CD14-positive monocyte (primary cell): Measurements from ENCODE around the gene LAYN. TPM values are rescaled to one million over a fixed set of nuclear protein-coding genes. Genes with fewer than 3 reads are reported as not detected.

Experiments used
- DNase-seq, 3 donors: peaks; one replicate each; pipeline ENCODE4 v3.0.0-alpha.2; 2011 to 2022
- H2AFZ ChIP-seq: 2 replicates; pipeline ENCODE4 v1.6.0; 2012; ENCODE audit warnings: mild to moderate bottlenecking, low read depth, low read length, inconsistent platforms; ENCODE audit not compliant: insufficient read depth, poor library complexity, severe bottlenecking
- H3K27ac ChIP-seq, 2 donors: 1 replicate in 1 of 2; 2 replicates in 1 of 2; pipeline ENCODE4 v1.5.1; 2012 to 2013; ENCODE audit warnings: low read length in 2 of 2, control low read depth in 1 of 2, inconsistent platforms in 1 of 2, low read depth in 1 of 2, mild to moderate bottlenecking in 1 of 2
- H3K27me3 ChIP-seq, 2 donors: one replicate each; pipeline versions ENCODE4 v1.6.0 to v1.6.1; 2011 to 2013; ENCODE audit warnings: low read length in 2 of 2; ENCODE audit not compliant: control insufficient read depth in 2 of 2, insufficient read depth in 2 of 2
- H3K36me3 ChIP-seq, 2 donors: replicated peaks in 1 of 2; 1 replicate in 1 of 2; 2 replicates in 1 of 2; pipeline versions ENCODE4 v1.5.1 to v1.6.1; 2012 to 2013; ENCODE audit warnings: low read length in 2 of 2, control low read depth in 1 of 2, inconsistent platforms in 1 of 2, mild to moderate bottlenecking in 1 of 2; ENCODE audit not compliant: insufficient read depth in 2 of 2, control insufficient read depth in 1 of 2
- H3K4me1 ChIP-seq, 2 donors: 1 replicate in 1 of 2; 2 replicates in 1 of 2; pipeline versions ENCODE4 v1.5.1 to v1.6.1; 2012 to 2013; ENCODE audit warnings: low read length in 2 of 2, control low read depth in 1 of 2, inconsistent platforms in 1 of 2, mild to moderate bottlenecking in 1 of 2, moderate library complexity in 1 of 2; ENCODE audit not compliant: insufficient read depth in 2 of 2, control insufficient read depth in 1 of 2
- H3K4me2 ChIP-seq: replicated peaks from 2 replicates; pipeline ENCODE3; 2012; ENCODE audit warnings: low read length, moderate library complexity, mild to moderate bottlenecking; ENCODE audit not compliant: poor library complexity, severe bottlenecking; ENCODE audit errors: extremely low read depth
- H3K4me3 ChIP-seq, 3 experiments: fragments of 200-600 bp in 1 of 3; sonication (generic) in 1 of 3; replicated peaks in 1 of 3; 1 replicate in 2 of 3; 2 replicates in 1 of 3; pipeline ENCODE4 v1.5.1; 2011 to 2013; ENCODE audit warnings: low read length in 3 of 3, mild to moderate bottlenecking in 3 of 3, control low read depth in 2 of 3, low read depth in 2 of 3, inconsistent platforms in 1 of 3, moderate library complexity in 1 of 3
- H3K79me2 ChIP-seq: 2 replicates; pipeline ENCODE4 v1.6.0; 2012; ENCODE audit warnings: mild to moderate bottlenecking, control low read depth, inconsistent platforms, low read length, moderate library complexity; ENCODE audit not compliant: insufficient read depth
- H3K9ac ChIP-seq: 2 replicates; pipeline ENCODE4 v1.6.0; 2017; ENCODE audit warnings: low read length, mild to moderate bottlenecking; ENCODE audit not compliant: insufficient read depth, poor library complexity, severe bottlenecking
- H3K9me3 ChIP-seq, 2 donors: replicated peaks in 1 of 2; 1 replicate in 1 of 2; 2 replicates in 1 of 2; pipeline versions ENCODE4 v1.5.1 to v1.6.1; 2012 to 2013; ENCODE audit warnings: low read length in 2 of 2, control low read depth in 1 of 2; ENCODE audit not compliant: control insufficient read depth in 1 of 2, insufficient read depth in 1 of 2
- H4K20me1 ChIP-seq: 2 replicates; pipeline ENCODE4 v1.6.0; 2012; ENCODE audit warnings: mild to moderate bottlenecking, low read length, control low read depth, moderate library complexity; ENCODE audit not compliant: insufficient read depth
- H3K27ac Mint-ChIP-seq, 7 donors: one replicate each; pipeline ENCODE4 v1.8.0; 2020; ENCODE audit warnings: mild to moderate bottlenecking in 7 of 7, mixed read lengths in 7 of 7, moderate library complexity in 6 of 7, inconsistent platforms in 2 of 7
- H3K27me3 Mint-ChIP-seq, 3 donors: one replicate each; pipeline ENCODE4 v1.8.0; 2021 to 2022; ENCODE audit warnings: low read depth in 3 of 3, mild to moderate bottlenecking in 3 of 3, mixed read lengths in 3 of 3, moderate library complexity in 3 of 3, inconsistent platforms in 1 of 3
- H3K36me3 Mint-ChIP-seq, 2 donors: one replicate each; pipeline ENCODE4 v1.8.0; 2020; ENCODE audit warnings: mixed read lengths in 2 of 2, inconsistent platforms in 1 of 2, mild to moderate bottlenecking in 1 of 2
- H3K4me1 Mint-ChIP-seq: one replicate; pipeline ENCODE4 v1.8.0; 2020; ENCODE audit warnings: mild to moderate bottlenecking, mixed read lengths
- H3K4me3 Mint-ChIP-seq, 2 donors: one replicate each; pipeline ENCODE4 v1.8.0; 2020; ENCODE audit warnings: mild to moderate bottlenecking in 2 of 2, mixed read lengths in 2 of 2, moderate library complexity in 1 of 2
- H3K9me3 Mint-ChIP-seq, 7 donors: one replicate each; pipeline ENCODE4 v1.8.0; 2020 to 2022; ENCODE audit warnings: mixed read lengths in 7 of 7, mild to moderate bottlenecking in 6 of 7, moderate library complexity in 6 of 7, inconsistent platforms in 2 of 7
- whole genome bisulfite sequencing: methylation state at CpG from one replicate; pipeline ENCODE4 v1.1.5; 2013; ENCODE audit warnings: missing lambda C conversion rate; ENCODE audit not compliant: insufficient coverage; 5-methylcytosine and 5-hydroxymethylcytosine counted together
- intact Hi-C, 2 donors: fragments of 100-400 bp; cut with micrococcal nuclease; formaldehyde crosslinking; loops; one replicate each; pipeline versions ENCODE4 v1.15.0 to v1.15.1; 2023
- polyA plus RNA-seq, 3 donors: library from polyadenylated mRNA; depleted of rRNA in 1 of 3; unstranded in 2 of 3; stranded (reverse) in 1 of 3; fragments of 300-500 nt in 2 of 3; fragments of >200 nt in 1 of 3; fragmentation: Illumina TruSeq in 2 of 3; gene quantifications; 1 replicate in 2 of 3; 2 replicates in 1 of 3; pipeline ENCODE4 v1.2.3, GENCODE V29; 2012 to 2021
- TF ChIP-seq, protein P1 (sequence below): fragments of 200-600 bp; IDR thresholded peaks from one replicate; pipeline ENCODE4 v1.8.0; 2022; ENCODE audit warnings: antibody characterized with exemption, mild to moderate bottlenecking

LAYN gene
- polyA plus RNA-seq, 3 donors, result not detected

DNA sequence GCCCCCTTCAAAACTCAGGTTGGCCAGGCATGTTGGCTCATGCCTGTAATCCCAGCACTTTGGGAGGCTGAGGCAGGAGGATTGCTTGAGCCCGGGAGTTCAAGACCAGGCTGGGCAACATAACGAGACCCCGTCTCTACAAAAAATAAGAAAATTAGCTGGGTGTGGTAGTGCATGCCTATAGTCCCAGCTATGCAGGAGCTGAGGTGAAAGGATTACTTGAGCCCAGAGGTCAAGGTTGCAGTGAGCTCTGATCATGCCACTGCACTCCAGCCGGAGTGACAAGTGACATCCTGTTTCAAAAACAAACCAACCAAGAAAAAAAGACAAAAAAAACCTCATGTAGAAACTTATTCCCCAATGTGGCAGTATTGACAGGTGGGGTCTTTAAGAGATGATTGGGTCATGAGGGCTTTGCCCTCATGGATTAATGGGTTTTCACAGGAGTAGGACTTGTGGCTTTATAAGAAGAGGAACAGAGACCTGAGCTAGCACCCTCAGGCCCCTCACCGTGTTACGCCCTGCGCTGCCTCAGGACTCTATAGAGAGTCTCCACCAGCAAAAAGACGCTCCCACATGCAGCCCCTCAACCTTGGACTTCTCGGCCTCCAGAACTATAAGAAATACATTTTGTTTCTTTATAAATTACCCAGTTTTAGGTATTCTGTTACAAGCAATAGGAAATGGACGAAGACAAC lies 22.3 kb downstream of the LAYN start:
- Histone ChIP-seq H3K4me3 (no peak overlapping the region), H3K27ac (no peak overlapping the region), H2AFZ (peak overlapping the region; percentile 17), H4K20me1 (no peaks in the 10 kb centered on the region), H3K79me2 (no peaks in the 10 kb centered on the region), H3K36me3 (no peaks in the 10 kb centered on the region), H3K4me1 (no peaks in the 10 kb centered on the region), H3K27me3 (no peaks in the 10 kb centered on the region), H3K9ac (no peak overlapping the region), H3K4me2 (no peak overlapping the region), H3K9me3 (no peaks in the 10 kb centered on the region)
- 100% methylated on average over 2 of the region's 10 CpGs for WGBS
- Mint-ChIP-seq H3K27ac (no peak overlapping the region), H3K27me3 (peaks cover 0 to 1% (median 0%) of the 10 kb centered on the region in 3 donors), H3K9me3 (no peaks in the 10 kb centered on the region), H3K4me3 (no peak overlapping the region), H3K36me3 (no peaks in the 10 kb centered on the region), H3K4me1 (peaks cover 3% of the 10 kb centered on the region)
- no peak for DNase-seq
- TF ChIP-seq, protein P1, sequence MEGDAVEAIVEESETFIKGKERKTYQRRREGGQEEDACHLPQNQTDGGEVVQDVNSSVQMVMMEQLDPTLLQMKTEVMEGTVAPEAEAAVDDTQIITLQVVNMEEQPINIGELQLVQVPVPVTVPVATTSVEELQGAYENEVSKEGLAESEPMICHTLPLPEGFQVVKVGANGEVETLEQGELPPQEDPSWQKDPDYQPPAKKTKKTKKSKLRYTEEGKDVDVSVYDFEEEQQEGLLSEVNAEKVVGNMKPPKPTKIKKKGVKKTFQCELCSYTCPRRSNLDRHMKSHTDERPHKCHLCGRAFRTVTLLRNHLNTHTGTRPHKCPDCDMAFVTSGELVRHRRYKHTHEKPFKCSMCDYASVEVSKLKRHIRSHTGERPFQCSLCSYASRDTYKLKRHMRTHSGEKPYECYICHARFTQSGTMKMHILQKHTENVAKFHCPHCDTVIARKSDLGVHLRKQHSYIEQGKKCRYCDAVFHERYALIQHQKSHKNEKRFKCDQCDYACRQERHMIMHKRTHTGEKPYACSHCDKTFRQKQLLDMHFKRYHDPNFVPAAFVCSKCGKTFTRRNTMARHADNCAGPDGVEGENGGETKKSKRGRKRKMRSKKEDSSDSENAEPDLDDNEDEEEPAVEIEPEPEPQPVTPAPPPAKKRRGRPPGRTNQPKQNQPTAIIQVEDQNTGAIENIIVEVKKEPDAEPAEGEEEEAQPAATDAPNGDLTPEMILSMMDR, result no peak
- intact Hi-C loops, result loop anchor here in 1 of 2 donors (10.0 kb wide), 1 partner anchor 282 kb away; no protein-coding TSS in a partner anchor

GRCh38 chr11:111565114-111565720 lies 24.7 kb downstream of the LAYN start:
- peaks cover 3% of the 10 kb centered on the region for H3K4me1 Mint-ChIP-seq
- intact Hi-C loops, result loop anchor here in 1 of 2 donors (10.0 kb wide), 1 partner anchor 280 kb away; no protein-coding TSS in a partner anchor
- DNase-seq, result peak; percentile 41 to 66 (median 53)
- Histone ChIP-seq H3K27me3 (no peaks in the 10 kb centered on the region), H3K4me1 (no peaks in the 10 kb centered on the region), H2AFZ (no peak overlapping the region), H3K79me2 (no peaks in the 10 kb centered on the region), H4K20me1 (no peaks in the 10 kb centered on the region), H3K4me3 (no peak overlapping the region), H3K36me3 (no peaks in the 10 kb centered on the region), H3K9ac (no peak overlapping the region), H3K27ac (no peak overlapping the region), H3K9me3 (no peaks in the 10 kb centered on the region), H3K4me2 (no peak overlapping the region)
- TF ChIP-seq, protein P1, result peak; percentile 90
- no peak overlapping the region for H3K4me3 Mint-ChIP-seq
- 0% methylated on average over 1 of the region's 4 CpGs for WGBS
- H3K9me3 Mint-ChIP-seq, result no peaks in the 10 kb centered on the region
- H3K27me3 Mint-ChIP-seq, result peaks cover 0 to 1% (median 0%) of the 10 kb centered on the region in 3 donors
- no peaks in the 10 kb centered on the region for H3K36me3 Mint-ChIP-seq
- no peak overlapping the region for H3K27ac Mint-ChIP-seq
